Measurements from ENCODE around the gene TMEM266.

GRCh38 chr15:76035593-76035992 is 24.2 kb upstream of the TMEM266 start:
- TF ChIP-seq CTCF (IDR thresholded peaks at IDR 0.05) (no peak), POLR2A (IDR thresholded peaks at IDR 0.05) (no peak)

All from testis (tissue), 2 donors.